Measurements from ENCODE around the gene ATP1A1.

The ATP1A1 gene

GRCh38 chr1:116328671-116329070, 44.4 kb upstream of the ATP1A1 start:
- DNase-seq (ENCODE audit: low read depth), result no peak
- no peak for TF ChIP-seq CTCF (conservative IDR thresholded peaks at IDR 0.05; ENCODE audit: control insufficient read depth, insufficient read depth, low read depth, low read length)
- no peak overlapping the region for H3K4me3 ChIP-seq (ENCODE audit: control insufficient read depth, low read depth, low read length)

- no peak for TF ChIP-seq CTCF (conservative IDR thresholded peaks at IDR 0.05; ENCODE audit: control insufficient read depth, insufficient read depth, low read depth, low read length)
- no peak for DNase-seq (ENCODE audit: low read depth)
- H3K4me3 ChIP-seq (ENCODE audit: control insufficient read depth, low read depth, low read length), result no peak overlapping the region
Measured at GRCh38 chr1:116329524-116330341, 43.3 kb upstream of the ATP1A1 start.

- H3K4me3 ChIP-seq (ENCODE audit: control insufficient read depth, low read depth, low read length), result no peak overlapping the region
- TF ChIP-seq CTCF (conservative IDR thresholded peaks at IDR 0.05; ENCODE audit: control insufficient read depth, insufficient read depth, low read depth, low read length), result no peak
- DNase-seq (ENCODE audit: low read depth), result no peak
Measured at GRCh38 chr1:116330342-116330652, 42.7 kb upstream of the ATP1A1 start.

- no peak for DNase-seq (ENCODE audit: low read depth)
- no peak overlapping the region for H3K4me3 ChIP-seq (ENCODE audit: control insufficient read depth, low read depth, low read length)
- no peak for TF ChIP-seq CTCF (conservative IDR thresholded peaks at IDR 0.05; ENCODE audit: control insufficient read depth, insufficient read depth, low read depth, low read length)
Measured at GRCh38 chr1:116330846-116331245, 42.2 kb upstream of the ATP1A1 start.

GRCh38 chr1:116331523-116331922, 41.5 kb upstream of the ATP1A1 start:
- DNase-seq (ENCODE audit: low read depth), result no peak
- no peak for TF ChIP-seq CTCF (conservative IDR thresholded peaks at IDR 0.05; ENCODE audit: control insufficient read depth, insufficient read depth, low read depth, low read length)
- H3K4me3 ChIP-seq (ENCODE audit: control insufficient read depth, low read depth, low read length), result no peak overlapping the region

GRCh38 chr1:116332451-116332850, 40.6 kb upstream of the ATP1A1 start:
- H3K4me3 ChIP-seq (ENCODE audit: control insufficient read depth, low read depth, low read length), result no peak overlapping the region
- no peak for DNase-seq (ENCODE audit: low read depth)
- TF ChIP-seq CTCF (conservative IDR thresholded peaks at IDR 0.05; ENCODE audit: control insufficient read depth, insufficient read depth, low read depth, low read length), result no peak
